ENCODE data around the gene GINS2.

Gene GINS2

GRCh38 chr16:85667841-85668413 lies 20.8 kb downstream of the GINS2 start:
- DNase-seq (ENCODE audit: low read depth, low spot score) = no peak

GRCh38 chr16:85667261-85667660 lies 21.5 kb downstream of the GINS2 start:
- DNase-seq (ENCODE audit: low read depth, low spot score) = no peak

- no peak for DNase-seq (ENCODE audit: low read depth, low spot score)
These were observed 22.8 kb downstream of the GINS2 start for GRCh38 chr16:85665929-85666328.

- no peak for DNase-seq (ENCODE audit: low read depth, low spot score)
These were observed 23.4 kb downstream of the GINS2 start for GRCh38 chr16:85665373-85665740.

- no peak for DNase-seq (ENCODE audit: low read depth, low spot score)
These were observed 24.0 kb downstream of the GINS2 start for GRCh38 chr16:85664580-85665372.

GRCh38 chr16:85663891-85664321 lies 24.8 kb downstream of the GINS2 start:
- no peak for DNase-seq (ENCODE audit: low read depth, low spot score)

- DNase-seq (ENCODE audit: low read depth, low spot score) = no peak
These were observed 25.6 kb downstream of the GINS2 start for GRCh38 chr16:85662976-85663830.

- DNase-seq (ENCODE audit: low read depth, low spot score) = no peak
These were observed 26.3 kb downstream of the GINS2 start for GRCh38 chr16:85662482-85662812.

GRCh38 chr16:85661740-85662481 lies 26.8 kb downstream of the GINS2 start:
- DNase-seq (ENCODE audit: low read depth, low spot score) = no peak

GRCh38 chr16:85660843-85661739 lies 27.7 kb downstream of the GINS2 start:
- no peak for DNase-seq (ENCODE audit: low read depth, low spot score)

GRCh38 chr16:85659805-85660511 lies 28.8 kb downstream of the GINS2 start:
- no peak for DNase-seq (ENCODE audit: low read depth, low spot score)

- no peak for DNase-seq (ENCODE audit: low read depth, low spot score)
These were observed 29.4 kb downstream of the GINS2 start for GRCh38 chr16:85659336-85659735.

GRCh38 chr16:85658504-85659326 lies 30.0 kb downstream of the GINS2 start:
- no peak for DNase-seq (ENCODE audit: low read depth, low spot score)

GRCh38 chr16:85657996-85658395 lies 30.8 kb downstream of the GINS2 start:
- no peak for DNase-seq (ENCODE audit: low read depth, low spot score)

GRCh38 chr16:85657267-85657650 lies 31.5 kb downstream of the GINS2 start:
- no peak for DNase-seq (ENCODE audit: low read depth, low spot score)

- DNase-seq (ENCODE audit: low read depth, low spot score) = no peak
These were observed 32.1 kb downstream of the GINS2 start for GRCh38 chr16:85656351-85657266.

GRCh38 chr16:85655216-85656129 lies 33.3 kb downstream of the GINS2 start:
- no peak for DNase-seq (ENCODE audit: low read depth, low spot score)
